HG02943 (cell line): ENCODE results near the gene MTRF1L.
"Not testable (repeated sequence)": the region's sequence is repeated elsewhere in the genome, so short reads cannot be mapped to it uniquely, and the experiment has no call there.

Experiments
- ATAC-seq: cut with Tn5 transposase; IDR thresholded peaks from one replicate; pipeline ENCODE4 v1.9.1; 2021; ENCODE audit warnings: mild to moderate bottlenecking, low read depth, moderate library complexity; ENCODE audit not compliant: unreplicated experiment

MTRF1L gene

GRCh38 chr6:152975204-152975915, 27.1 kb downstream of the MTRF1L start:
- ATAC-seq = no peak

- ATAC-seq = no peak
These were observed 28.6 kb downstream of the MTRF1L start for GRCh38 chr6:152973916-152974315.

- no peak for ATAC-seq
These were observed 32.7 kb downstream of the MTRF1L start for GRCh38 chr6:152969688-152970418.

GRCh38 chr6:152966168-152966894, 36.2 kb downstream of the MTRF1L start:
- ATAC-seq = not testable (repeated sequence)

GRCh38 chr6:152959333-152959732, 43.2 kb downstream of the MTRF1L start:
- no peak for ATAC-seq

GRCh38 chr6:152957796-152958195, 44.7 kb downstream of the MTRF1L start:
- no peak for ATAC-seq

- ATAC-seq = no peak
These were observed 48.1 kb downstream of the MTRF1L start for GRCh38 chr6:152954443-152954842.

- ATAC-seq = no peak
These were observed 49.5 kb downstream of the MTRF1L start for GRCh38 chr6:152952866-152953509.

GRCh38 chr6:152952045-152952444, 50.5 kb downstream of the MTRF1L start:
- ATAC-seq = no peak

GRCh38 chr6:152950240-152950639, 52.3 kb downstream of the MTRF1L start:
- no peak for ATAC-seq

- peak; percentile 70 for ATAC-seq
These were observed 54.2 kb downstream of the MTRF1L start for GRCh38 chr6:152948150-152948768.

- no peak for ATAC-seq
These were observed 55.5 kb downstream of the MTRF1L start for GRCh38 chr6:152946995-152947394.

GRCh38 chr6:152946484-152946883, 56.0 kb downstream of the MTRF1L start:
- no peak for ATAC-seq

- ATAC-seq = no peak
These were observed 59.1 kb downstream of the MTRF1L start for GRCh38 chr6:152943260-152943897.

GRCh38 chr6:152942319-152942869, 60.1 kb downstream of the MTRF1L start:
- ATAC-seq = no peak

GRCh38 chr6:152941746-152942145, 60.8 kb downstream of the MTRF1L start:
- no peak for ATAC-seq
